ENCODE measurements around the gene NEBL.

The NEBL gene

GRCh38 chr10:20936396-20936795 is 39.3 kb upstream of the NEBL start:
- H3K4me2 ChIP-seq (ENCODE audit: low read length): no peak overlapping the region
- H3K36me3 ChIP-seq (ENCODE audit: insufficient read depth, low read length): no peaks in the 10 kb centered on the region
- TF ChIP-seq CTCF (IDR thresholded peaks at IDR 0.05; ENCODE audit: low read length) (no peak), EZH2 (IDR thresholded peaks at IDR 0.05; ENCODE audit: borderline replicate concordance, low read length) (no peak)
- no peaks in the 10 kb centered on the region for H3K79me2 ChIP-seq (ENCODE audit: insufficient read depth, low read length)
- H3K27ac ChIP-seq (ENCODE audit: low read depth, low read length, poor library complexity, severe bottlenecking): no peak overlapping the region
- no peaks in the 10 kb centered on the region for H3K9me2 ChIP-seq (ENCODE audit: low read depth, low read length)
- H3F3A ChIP-seq (ENCODE audit: insufficient read depth, low read length): no peaks in the 10 kb centered on the region
- no peaks in the 10 kb centered on the region for H4K20me1 ChIP-seq (ENCODE audit: insufficient read depth, low read length)
- H3K4me3 ChIP-seq (ENCODE audit: low read depth, low read length, poor library complexity, severe bottlenecking): no peak overlapping the region
- no peak overlapping the region for H3K9ac ChIP-seq (ENCODE audit: low read length)
- H3K9me3 ChIP-seq (ENCODE audit: low read length): no peaks in the 10 kb centered on the region
- no peak overlapping the region for H2AFZ ChIP-seq (ENCODE audit: low read length)
- no peaks in the 10 kb centered on the region for H3K4me1 ChIP-seq (ENCODE audit: insufficient read depth, low read length, severe bottlenecking)
- no peaks in the 10 kb centered on the region for H3K27me3 ChIP-seq (ENCODE audit: insufficient read depth, low read length)

DNA sequence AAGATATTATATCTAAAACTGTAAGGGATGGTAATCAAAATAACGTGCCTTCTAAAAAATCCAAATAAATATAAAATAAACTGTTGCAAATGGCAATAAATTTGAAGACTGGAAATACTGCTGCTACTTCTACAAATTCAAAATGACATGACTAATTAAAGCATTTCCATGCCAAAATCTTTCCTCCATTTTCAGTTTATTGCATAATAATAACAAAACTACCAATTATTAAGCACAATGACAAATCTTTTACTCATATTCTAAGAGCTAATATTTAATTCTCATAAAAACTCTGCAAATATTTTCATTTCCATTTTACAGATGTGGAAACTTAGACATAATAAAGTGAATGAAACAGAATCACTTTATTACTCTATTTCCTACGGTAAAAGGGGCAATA is 38.8 kb upstream of the NEBL start:
- Histone ChIP-seq H3K36me3 (ENCODE audit: insufficient read depth, low read length) (no peaks in the 10 kb centered on the region), H3F3A (ENCODE audit: insufficient read depth, low read length) (no peaks in the 10 kb centered on the region), H3K79me2 (ENCODE audit: insufficient read depth, low read length) (no peaks in the 10 kb centered on the region), H2AFZ (ENCODE audit: low read length) (no peak overlapping the region), H3K27ac (ENCODE audit: low read depth, low read length, poor library complexity, severe bottlenecking) (no peak overlapping the region), H3K9me2 (ENCODE audit: low read depth, low read length) (no peaks in the 10 kb centered on the region), H3K27me3 (ENCODE audit: insufficient read depth, low read length) (no peaks in the 10 kb centered on the region), H3K4me1 (ENCODE audit: insufficient read depth, low read length, severe bottlenecking) (no peaks in the 10 kb centered on the region), H3K4me3 (ENCODE audit: low read depth, low read length, poor library complexity, severe bottlenecking) (no peak overlapping the region), H4K20me1 (ENCODE audit: insufficient read depth, low read length) (no peaks in the 10 kb centered on the region), H3K4me2 (ENCODE audit: low read length) (no peak overlapping the region), H3K9ac (ENCODE audit: low read length) (no peak overlapping the region), H3K9me3 (ENCODE audit: low read length) (no peaks in the 10 kb centered on the region)
- no peak for TF ChIP-seq CTCF (IDR thresholded peaks at IDR 0.05; ENCODE audit: low read length)
- no peak for TF ChIP-seq EZH2 (IDR thresholded peaks at IDR 0.05; ENCODE audit: borderline replicate concordance, low read length)

GRCh38 chr10:20935301-20935700 is 38.2 kb upstream of the NEBL start:
- Histone ChIP-seq H2AFZ (ENCODE audit: low read length) (no peak overlapping the region), H4K20me1 (ENCODE audit: insufficient read depth, low read length) (no peaks in the 10 kb centered on the region), H3K27me3 (ENCODE audit: insufficient read depth, low read length) (no peaks in the 10 kb centered on the region), H3K36me3 (ENCODE audit: insufficient read depth, low read length) (no peaks in the 10 kb centered on the region), H3K4me3 (ENCODE audit: low read depth, low read length, poor library complexity, severe bottlenecking) (no peak overlapping the region), H3K9ac (ENCODE audit: low read length) (no peak overlapping the region), H3F3A (ENCODE audit: insufficient read depth, low read length) (no peaks in the 10 kb centered on the region), H3K4me1 (ENCODE audit: insufficient read depth, low read length, severe bottlenecking) (no peaks in the 10 kb centered on the region), H3K9me3 (ENCODE audit: low read length) (no peaks in the 10 kb centered on the region), H3K27ac (ENCODE audit: low read depth, low read length, poor library complexity, severe bottlenecking) (no peak overlapping the region), H3K4me2 (ENCODE audit: low read length) (no peak overlapping the region), H3K9me2 (ENCODE audit: low read depth, low read length) (no peaks in the 10 kb centered on the region), H3K79me2 (ENCODE audit: insufficient read depth, low read length) (no peaks in the 10 kb centered on the region)
- no peak for TF ChIP-seq EZH2 (IDR thresholded peaks at IDR 0.05; ENCODE audit: borderline replicate concordance, low read length)
- TF ChIP-seq CTCF (IDR thresholded peaks at IDR 0.05; ENCODE audit: low read length): no peak
